K562 (cell line): ENCODE results near the gene CD99L2. TPM values are rescaled to one million over a fixed set of nuclear protein-coding genes. Genes with fewer than 3 reads are reported as not detected.

Source experiments
- ATAC-seq: fragments of 200-7000 bp; cut with Tn5 transposase; 3 replicates; pipeline ENCODE4 v1.9.1; 2020; ENCODE audit warnings: moderate library complexity
- BruUV-seq: library from RNA; stranded (reverse); fragments of 400-500 nt; replicated peaks from 2 replicates; lab custom pipeline; 2021; lab: Mats Ljungman, UMichigan
- CTCF ChIA-PET: fragments of 300-600 bp; formaldehyde crosslinking; extraction: SDS; loops from one replicate; lab custom pipeline; 2021; ENCODE audit warnings: low intra/inter-chr PET ratio; lab: Yijun Ruan, JAX
- POLR2A ChIA-PET: fragments of 300-600, 350-650 bp; sonication (Branson Sonifier 250); formaldehyde crosslinking; extraction: SDS; loops from one replicate; lab custom pipeline; 2021; ENCODE audit warnings: antibody characterized with exemption, inconsistent platforms; lab: Yijun Ruan, JAX
- DNase-seq, 4 experiments: peaks; one replicate each; pipeline versions ENCODE4 v3.0.0 to v3.0.0-alpha.2; 2011 to 2018; ENCODE audit warnings: low spot score in 3 of 4, mixed read lengths in 3 of 4; ENCODE audit errors: extremely low read depth in 1 of 4
- FAIRE-seq: peaks from 2 replicates; lab custom pipeline; 2011; peaks lifted over from hg19 to GRCh38; lab: Jason Lieb, UNC
- H2AFZ ChIP-seq: 2 replicates; pipeline ENCODE4 v1.6.0; 2011; ENCODE audit warnings: low read depth, low read length, control low read depth, inconsistent platforms
- H3K27ac ChIP-seq: fragments of 200-600 bp; 3 replicates; pipeline ENCODE4 v1.8.0; 2011; ENCODE audit warnings: low read depth, mild to moderate bottlenecking, control low read depth, inconsistent platforms, low read length, moderate library complexity, mixed read lengths; ENCODE audit errors: extremely low read depth
- H3K27me3 ChIP-seq, 2 experiments: fragments of 300-600 bp in 1 of 2; 2 replicates in 1 of 2; 3 replicates in 1 of 2; pipeline versions ENCODE4 v1.6.0 to v1.8.0; 2011; ENCODE audit warnings: inconsistent platforms in 2 of 2, low read length in 2 of 2, mild to moderate bottlenecking in 1 of 2, mixed read lengths in 1 of 2, moderate library complexity in 1 of 2; ENCODE audit not compliant: control insufficient read depth in 2 of 2, insufficient read depth in 2 of 2
- H3K36me3 ChIP-seq: fragments of 300-600 bp; 3 replicates; pipeline ENCODE4 v1.8.0; 2011; ENCODE audit warnings: mild to moderate bottlenecking, low read length, inconsistent platforms; ENCODE audit not compliant: control insufficient read depth, insufficient read depth
- H3K4me1 ChIP-seq, 2 experiments: fragments of 200-600 bp in 1 of 2; replicated peaks in 1 of 2; 2 replicates in 1 of 2; 3 replicates in 1 of 2; pipeline versions ENCODE4 v1.5.1 to v1.8.0; 2011; ENCODE audit warnings: inconsistent platforms in 2 of 2, low read length in 2 of 2, mild to moderate bottlenecking in 1 of 2, mixed read lengths in 1 of 2, moderate library complexity in 1 of 2; ENCODE audit not compliant: control insufficient read depth in 2 of 2, insufficient read depth in 2 of 2
- H3K4me2 ChIP-seq: 2 replicates; pipeline ENCODE4 v1.6.1; 2011; ENCODE audit warnings: low read length, control low read depth, inconsistent platforms, mixed read lengths; ENCODE audit not compliant: insufficient read depth
- H3K4me3 ChIP-seq: fragments of 200-600 bp; sonication (generic), shearing (Covaris generic); 2 replicates; pipeline ENCODE4 v1.5.1; 2016; ENCODE audit warnings: control low read depth, inconsistent platforms
- H3K79me2 ChIP-seq: fragments of 200-600 bp; 3 replicates; pipeline ENCODE4 v1.8.0; 2011; ENCODE audit warnings: low read length, inconsistent platforms; ENCODE audit not compliant: control insufficient read depth, insufficient read depth
- H3K9ac ChIP-seq, 2 experiments: 2 replicates each; pipeline versions ENCODE4 v1.6.0 to v1.6.1; 2011; ENCODE audit warnings: low read depth in 2 of 2, low read length in 2 of 2, control low read depth in 1 of 2, inconsistent platforms in 1 of 2, mild to moderate bottlenecking in 1 of 2, mixed read lengths in 1 of 2; ENCODE audit not compliant: insufficient read depth in 1 of 2
- H3K9me1 ChIP-seq: one replicate; pipeline ENCODE4 v1.6.0; 2011; ENCODE audit warnings: inconsistent platforms, mild to moderate bottlenecking, low read length, moderate library complexity; ENCODE audit not compliant: control insufficient read depth, insufficient read depth
- H3K9me3 ChIP-seq: replicated peaks from 2 replicates; pipeline ENCODE4 v1.5.1; 2011; ENCODE audit warnings: low read depth, low read length, inconsistent platforms; ENCODE audit not compliant: control insufficient read depth, insufficient read depth
- H4K20me1 ChIP-seq: replicated peaks from 2 replicates; pipeline ENCODE4 v1.6.1; 2011; ENCODE audit warnings: low read length, inconsistent platforms, mixed read lengths; ENCODE audit not compliant: control insufficient read depth, insufficient read depth
- SUPT5H ChIP-seq: fragments of 450-650 bp; IDR thresholded peaks from 2 replicates; pipeline ENCODE4 v1.6.1; 2016
- ZNF253 ChIP-seq: fragments of 250-450 bp; sonication (Bioruptor Pico); conservative IDR thresholded peaks from 2 replicates; pipeline ENCODE4 v1.6.1; 2021; ENCODE audit warnings: mild to moderate bottlenecking
- WGBS: fragments of 100-300 bp; shearing (Covaris generic); methylation state at CpG from one replicate; pipeline ENCODE4 v1.1.6; 2016; ENCODE audit warnings: low coverage, mixed read lengths; ENCODE audit not compliant: insufficient coverage; ENCODE audit errors: missing lambda C conversion rate; 5-methylcytosine and 5-hydroxymethylcytosine counted together
- in situ Hi-C: fragments of 300-500 bp; cut with MboI; formaldehyde crosslinking; loops from 4 replicates; pipeline ENCODE4 v1.15.0; 2018; ENCODE audit warnings: inconsistent platforms, mixed read lengths
- intact Hi-C: fragments of 100-400 bp; cut with micrococcal nuclease; formaldehyde crosslinking; loops from 2 replicates; pipeline ENCODE4 v1.14.2; 2022
- polyA plus RNA-seq, 8 experiments: library from polyadenylated mRNA; depleted of rRNA in 4 of 8; stranded (reverse) in 5 of 8; unstranded in 3 of 8; fragments of >200 nt; fragmentation: Nextera tagmentation in 2 of 8; fragmentation: Illumina TruSeq in 1 of 8; extraction: Ambion mirVana in 2 of 8; extraction: Trizol in 1 of 8; gene quantifications; 2 replicates each; pipeline versions ENCODE4 v1.2.1 to v1.2.3, GENCODE V29; 2011 to 2014; ENCODE audit warnings: inconsistent platforms in 1 of 8, missing spikeins in 1 of 8
- total RNA-seq, 7 experiments: library from RNA; depleted of rRNA in 6 of 7; stranded (reverse); fragments of >200 nt in 6 of 7; fragmentation: Illumina TruSeq in 2 of 7; extraction: Trizol in 2 of 7; gene quantifications; 2 replicates each; pipeline versions ENCODE4 v1.2.1 to v1.2.3, GENCODE V29; 2011 to 2021; ENCODE audit warnings: low replicate concordance in 1 of 7
- TF ChIP-seq, protein P1 (sequence below): fragments of 250-450 bp; sonication (Bioruptor Pico); IDR thresholded peaks from 2 replicates; pipeline ENCODE4 v1.8.0; 2021; ENCODE audit warnings: moderate library complexity, mild to moderate bottlenecking, inconsistent platforms
- TF ChIP-seq, protein P2 (sequence below): fragments of 250-450 bp; sonication (Bioruptor Pico); IDR thresholded peaks from 2 replicates; pipeline ENCODE4 v1.6.1; 2021; ENCODE audit warnings: mild to moderate bottlenecking

CD99L2 gene
- total and polyA plus RNA-seq, 9 of the 15 experiments (the other 6 are each of a cell fraction or from before 2014, with no cell fraction given), result 0.76 to 19.0 (median 11.9) TPM

DNA sequence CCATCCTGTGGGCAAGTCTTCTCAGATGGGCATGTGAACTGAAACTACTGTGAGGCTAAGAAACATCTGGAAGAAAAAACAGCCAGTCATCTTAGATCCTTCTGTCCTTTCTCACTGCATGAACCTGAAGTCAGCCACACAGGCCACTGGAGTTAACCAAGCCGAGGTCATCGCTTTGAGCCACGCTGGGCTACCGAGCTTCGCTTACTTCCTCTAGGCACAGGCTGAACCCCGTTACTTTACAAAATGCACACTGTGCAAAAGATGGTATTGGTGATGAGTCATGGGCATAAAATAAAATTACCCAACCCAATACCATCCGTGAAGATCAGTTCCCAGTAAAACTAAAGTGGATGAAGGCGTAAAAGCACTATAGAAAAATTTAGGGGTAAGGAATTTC is 119.1 kb downstream of the CD99L2 start:
- TF ChIP-seq, protein P1, sequence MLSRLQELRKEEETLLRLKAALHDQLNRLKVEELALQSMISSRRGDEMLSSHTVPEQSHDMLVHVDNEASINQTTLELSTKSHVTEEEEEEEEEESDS (CRISPR knock-in tag), result no peak
- no peak for TF ChIP-seq SUPT5H
- TF ChIP-seq ZNF253 (CRISPR knock-in tag), result no peak
- TF ChIP-seq, protein P2, sequence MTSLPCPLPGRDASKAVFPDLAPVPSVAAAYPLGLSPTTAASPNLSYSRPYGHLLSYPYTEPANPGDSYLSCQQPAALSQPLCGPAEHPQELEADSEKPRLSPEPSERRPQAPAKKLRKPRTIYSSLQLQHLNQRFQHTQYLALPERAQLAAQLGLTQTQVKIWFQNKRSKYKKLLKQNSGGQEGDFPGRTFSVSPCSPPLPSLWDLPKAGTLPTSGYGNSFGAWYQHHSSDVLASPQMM (CRISPR knock-in tag), result no peak
- no peak for DNase-seq
- H3K9me1 ChIP-seq, result no peaks in the 10 kb centered on the region
- no peaks in the 10 kb centered on the region for H3K79me2 ChIP-seq
- H2AFZ ChIP-seq, result no peak overlapping the region
- no peak for ATAC-seq
- 56% methylated on average over 8 of the region's 8 CpGs for WGBS
- H3K27ac ChIP-seq, result no peak overlapping the region
- no TSS peak for BruUV-seq
- H3K4me2 ChIP-seq, result no peak overlapping the region
- in situ Hi-C loops (loop anchor here (5.0 to 25.0 kb wide), 3 partner anchors 223 to 583 kb away; no protein-coding TSS in a partner anchor), intact Hi-C loops (loop anchor here (10.0 kb wide), 1 partner anchor 905 kb away; no protein-coding TSS in a partner anchor)
- no peaks in the 10 kb centered on the region for H3K4me1 ChIP-seq
- no peaks in the 10 kb centered on the region for H3K36me3 ChIP-seq
- H3K4me3 ChIP-seq, result no peak overlapping the region
- H3K9me3 ChIP-seq, result no peaks in the 10 kb centered on the region
- ChIA-PET POLR2A (no interaction called here), CTCF (no interaction called here)
- H3K27me3 ChIP-seq, result no peaks in the 10 kb centered on the region
- no peak overlapping the region for H3K9ac ChIP-seq
- no peaks in the 10 kb centered on the region for H4K20me1 ChIP-seq
- FAIRE-seq, result no peak
